Stimulated activated CD8-positive, alpha-beta memory T cell treated with anti-CD3 and anti-CD28 coated beads, Interleukin-7, amount 100 ng/mL, for 1 hour (primary cell): ENCODE data around the gene STUM.
A peak's percentile ranks its signal among the peaks of the same experiment; 100 is the strongest.
"Not testable (repeated sequence)": the region's sequence is repeated elsewhere in the genome, so short reads cannot be mapped to it uniquely, and the experiment has no call there.

Source experiments
- DNase-seq, 2 donors: peaks; one replicate each; pipeline ENCODE4 v3.0.0-alpha.2; 2020; ENCODE audit warnings: low read depth in 2 of 2

Gene STUM

DNA sequence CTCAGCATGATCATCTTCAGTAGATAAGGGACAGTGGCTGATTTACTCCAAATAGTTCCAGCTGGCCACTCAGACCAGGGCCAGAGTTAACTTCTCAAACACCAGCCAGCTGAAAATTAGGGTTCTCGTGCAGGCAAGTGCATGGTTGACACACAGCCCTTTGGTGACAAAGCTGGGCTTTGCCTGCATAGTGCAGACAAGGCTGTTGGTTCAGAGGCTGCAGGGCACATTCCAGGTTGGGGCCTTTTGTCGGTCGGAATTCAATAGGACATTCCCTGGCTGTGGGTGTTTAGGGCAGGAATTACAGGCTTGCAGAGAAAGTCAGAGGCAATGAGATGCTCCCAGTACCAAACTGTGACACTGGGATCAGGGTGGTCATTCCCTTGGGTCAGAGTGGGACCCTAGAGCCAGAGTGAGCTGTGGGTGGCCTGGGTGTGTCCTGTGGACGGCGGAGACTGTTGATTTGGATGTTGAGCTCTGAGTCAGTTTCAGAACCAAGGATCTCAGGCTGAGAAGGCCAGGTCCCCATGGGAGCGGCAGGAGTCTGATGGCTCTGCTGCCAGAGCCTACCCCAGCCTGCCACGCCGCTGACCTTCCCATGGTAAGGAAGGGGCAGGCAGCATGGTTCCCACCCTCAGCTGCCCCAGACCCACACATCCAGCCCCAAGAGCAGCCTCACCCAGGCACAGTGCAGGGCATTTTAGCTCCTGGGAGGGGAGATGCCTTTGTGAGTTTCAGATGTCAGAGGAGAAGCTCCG, 56.2 kb downstream of the STUM start:
- DNase-seq: no peak

DNA sequence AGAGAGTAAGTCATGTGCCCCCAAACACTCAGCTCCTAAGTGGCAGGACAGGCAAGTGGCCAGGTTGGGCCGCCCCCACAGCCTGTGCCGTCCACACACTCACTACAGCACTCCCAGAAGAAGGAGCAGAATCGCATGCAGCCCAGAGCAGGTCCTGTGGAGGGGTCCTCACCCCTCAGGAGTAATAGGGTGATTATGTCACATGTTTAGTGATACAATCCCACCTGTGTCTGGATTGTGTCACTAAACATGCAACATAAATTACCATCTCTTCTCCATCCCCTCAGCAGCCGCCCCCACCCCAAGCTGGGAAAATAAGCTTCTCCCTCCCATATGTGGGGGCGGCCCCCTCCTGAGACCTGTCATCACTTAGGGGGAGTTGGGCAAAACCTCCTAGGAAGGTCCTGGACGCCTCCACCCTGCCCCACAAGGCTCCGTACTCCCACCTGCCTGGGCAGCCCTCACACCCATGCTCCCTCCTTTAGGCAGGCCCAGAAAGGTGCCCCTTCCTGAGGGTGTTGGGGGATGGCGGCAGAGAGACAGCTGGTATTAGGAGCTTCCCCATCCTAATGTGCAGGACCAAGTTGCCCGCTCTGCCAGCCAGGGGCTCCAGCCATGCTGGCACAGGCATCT, 56.9 kb downstream of the STUM start:
- DNase-seq: no peak

DNA sequence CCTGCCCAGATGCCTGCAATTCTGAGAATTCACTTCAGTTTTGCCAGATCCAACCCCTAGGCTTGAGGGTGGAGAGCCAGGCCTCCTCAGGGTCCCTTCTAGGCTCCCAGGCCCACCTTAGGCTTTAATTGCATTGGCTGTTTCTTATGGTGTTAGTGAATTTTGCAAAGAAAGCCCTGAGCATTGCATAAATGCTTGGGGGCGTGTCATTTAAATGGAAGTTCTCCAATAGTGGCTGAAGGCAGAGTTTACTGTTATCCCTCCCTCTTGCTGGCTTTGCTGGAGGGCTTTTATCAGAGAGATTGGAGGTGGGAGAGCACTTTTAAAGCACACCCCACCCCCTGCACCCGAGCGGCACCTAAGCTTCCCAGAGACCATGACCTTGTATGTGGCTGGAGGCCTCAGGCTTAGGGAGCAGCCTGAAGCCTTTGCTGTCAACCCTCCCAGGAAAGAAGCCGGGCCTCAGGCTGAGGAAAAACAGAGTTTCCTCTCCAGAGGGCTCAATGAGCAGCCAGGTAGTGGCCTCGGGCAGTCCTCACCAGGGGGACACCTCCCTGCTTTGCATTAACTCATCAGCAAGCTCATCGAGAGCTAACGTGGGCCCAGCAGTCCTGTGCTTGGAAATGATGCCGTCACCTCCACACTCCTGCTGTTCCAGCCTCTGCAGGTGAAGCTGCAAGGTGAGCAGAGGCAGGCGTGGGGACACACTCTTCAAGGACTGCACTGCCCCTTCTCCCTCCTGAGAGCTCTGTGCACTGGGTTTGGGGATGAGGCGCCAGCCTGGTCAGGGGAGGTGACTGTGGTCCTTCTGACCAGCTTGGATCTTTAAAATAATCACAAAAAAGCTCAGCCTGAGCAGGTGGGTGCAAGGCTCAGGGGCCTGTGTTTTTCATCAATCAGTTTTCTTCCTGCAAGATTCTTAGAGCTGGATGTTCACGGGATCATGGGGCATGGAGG, 58.0 kb downstream of the STUM start:
- no peak for DNase-seq

DNA sequence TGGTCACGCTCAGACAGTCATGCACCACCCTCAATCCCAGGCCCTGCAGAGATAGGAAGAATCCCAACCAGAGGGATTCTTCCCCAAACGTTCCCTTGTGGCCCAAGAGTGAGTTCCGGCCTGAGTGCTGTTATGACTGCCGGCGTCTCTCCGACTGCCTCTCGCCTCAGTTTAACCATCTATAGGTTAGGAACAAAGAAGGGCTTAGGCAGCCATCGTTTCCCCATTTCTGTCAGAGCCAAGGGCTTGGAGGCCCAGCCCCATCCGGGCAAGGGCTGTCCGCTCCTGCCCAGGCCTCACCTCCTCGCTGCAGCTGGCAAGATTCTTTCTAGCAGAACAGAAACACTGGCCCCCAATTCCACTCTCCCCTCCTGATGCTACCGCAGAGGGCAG, 58.7 kb downstream of the STUM start:
- DNase-seq: no peak

DNA sequence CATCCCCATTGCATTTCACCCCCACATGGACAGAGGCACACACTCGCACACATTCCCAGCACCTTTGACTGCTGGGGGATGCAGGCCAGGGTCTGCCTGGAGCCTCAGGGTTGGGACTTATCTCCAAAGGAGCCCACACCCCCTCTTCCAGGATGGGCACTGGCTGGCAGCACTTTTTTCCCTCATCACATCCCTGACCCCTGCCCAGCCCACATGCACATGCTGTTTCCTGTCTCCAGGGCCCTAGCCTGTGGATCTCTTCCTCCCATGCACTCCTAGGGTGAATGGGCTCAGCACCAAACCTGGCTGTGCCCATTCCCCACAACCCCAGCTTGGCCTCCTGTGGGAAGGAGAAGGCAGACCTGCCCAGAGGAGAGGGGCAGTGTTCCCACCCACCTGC, 59.3 kb downstream of the STUM start:
- no peak for DNase-seq

DNA sequence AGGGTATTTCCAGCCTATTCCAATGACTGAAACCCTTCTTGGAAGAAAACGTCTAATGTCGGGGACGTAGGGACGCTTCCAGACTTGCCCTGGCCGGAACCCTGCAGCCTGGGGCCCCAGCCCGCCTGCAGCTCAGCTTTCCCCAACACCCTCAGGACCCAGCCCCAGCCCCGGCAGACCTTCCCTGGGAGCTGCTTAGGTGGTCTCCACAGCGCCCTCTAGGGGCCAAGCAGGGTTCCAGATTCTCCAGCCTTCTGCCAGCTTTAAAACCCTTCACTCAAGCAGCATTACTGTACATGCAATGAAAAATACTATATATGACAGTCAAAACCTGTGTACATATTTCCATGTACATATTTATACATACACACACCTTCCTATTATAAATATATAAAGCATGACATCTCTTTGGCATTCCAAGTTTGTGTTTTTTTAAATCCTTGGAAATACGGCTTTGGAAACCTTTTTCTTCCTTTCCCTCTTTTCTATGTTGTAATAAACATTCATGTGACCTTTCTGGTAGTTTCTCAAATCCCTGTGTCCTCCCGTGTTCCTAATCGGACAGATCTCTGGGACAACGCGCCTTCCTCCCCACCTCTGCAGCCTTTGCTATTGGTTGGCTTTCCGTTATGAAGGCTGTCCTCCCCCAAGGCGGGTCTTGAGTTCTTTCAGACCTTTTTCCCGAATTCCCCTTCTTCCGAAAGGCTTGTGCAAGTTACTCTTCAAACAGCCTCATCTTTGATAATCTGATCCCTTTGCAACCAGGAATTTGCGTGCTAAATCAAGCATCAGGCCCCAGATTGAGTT, 60.3 kb downstream of the STUM start:
- peak; percentile 27 to 43 for DNase-seq

DNA sequence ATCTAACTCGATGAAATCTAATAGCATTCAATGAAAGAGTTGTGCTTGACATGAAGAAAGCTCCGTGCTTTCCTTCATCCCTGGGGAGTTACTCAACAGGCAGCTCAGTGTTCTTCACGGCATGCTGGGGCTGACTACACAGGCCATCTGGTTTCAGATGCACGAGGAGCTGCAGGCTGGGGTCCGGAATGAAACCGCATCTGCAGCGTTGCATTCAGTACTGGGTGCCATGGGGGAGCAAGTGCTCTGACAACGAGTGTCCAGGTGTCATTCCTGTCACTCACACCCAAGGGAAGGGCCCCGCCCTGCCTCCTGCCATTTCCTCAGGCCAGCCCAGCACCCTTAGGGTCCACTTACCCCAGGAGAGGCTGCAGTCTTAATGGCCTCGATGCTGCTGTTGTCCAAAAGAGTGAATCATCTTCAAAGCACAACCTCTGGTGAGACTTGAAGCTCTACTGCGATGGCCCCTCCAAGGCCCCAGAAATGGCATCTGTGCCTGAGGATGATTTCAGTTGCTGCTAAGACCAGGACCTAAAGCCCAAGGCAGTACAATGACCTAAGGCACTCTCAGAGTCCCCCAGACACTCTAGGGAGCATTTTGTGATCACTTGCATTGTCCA, 61.4 kb downstream of the STUM start:
- no peak for DNase-seq

DNA sequence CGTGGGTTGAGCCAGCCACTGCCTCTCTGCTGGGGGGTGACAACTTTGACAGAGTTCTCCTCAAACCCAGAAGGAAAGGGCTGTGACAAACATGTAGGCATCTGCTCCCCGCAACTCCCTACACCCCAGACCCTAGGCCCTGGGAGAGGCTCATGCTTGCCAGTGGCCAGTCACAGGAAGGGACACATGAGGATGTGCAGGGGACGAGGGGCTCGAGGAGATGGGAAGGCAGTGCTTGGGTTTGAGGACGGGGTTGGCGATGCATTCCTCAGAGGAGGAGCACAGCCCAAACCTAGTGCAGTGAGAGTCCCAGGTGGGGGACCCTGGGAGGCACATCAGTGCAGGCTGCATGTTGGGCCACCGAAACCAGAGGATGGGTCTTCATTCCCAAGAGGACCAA, 62.1 kb downstream of the STUM start:
- DNase-seq: no peak

DNA sequence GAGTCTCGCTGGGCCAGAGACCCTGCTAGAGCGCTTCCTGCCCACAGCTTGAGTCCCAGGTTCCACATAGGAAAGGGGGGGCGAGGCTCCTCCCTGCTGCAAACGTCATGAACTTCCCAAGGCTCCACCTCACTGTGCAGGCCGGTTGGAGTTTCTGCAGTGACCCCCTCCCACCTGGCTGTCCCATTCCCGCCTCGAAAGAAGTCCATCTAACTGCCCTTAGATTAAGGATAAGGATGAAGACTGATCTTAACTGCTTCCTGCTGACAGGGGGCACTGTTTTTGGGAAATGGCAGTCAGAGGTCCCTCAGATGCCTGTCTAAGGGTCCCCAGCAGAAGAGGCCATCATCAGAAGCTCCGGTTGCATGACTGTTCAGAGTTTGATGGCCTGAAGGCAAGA, 62.7 kb downstream of the STUM start:
- DNase-seq: no peak

DNA sequence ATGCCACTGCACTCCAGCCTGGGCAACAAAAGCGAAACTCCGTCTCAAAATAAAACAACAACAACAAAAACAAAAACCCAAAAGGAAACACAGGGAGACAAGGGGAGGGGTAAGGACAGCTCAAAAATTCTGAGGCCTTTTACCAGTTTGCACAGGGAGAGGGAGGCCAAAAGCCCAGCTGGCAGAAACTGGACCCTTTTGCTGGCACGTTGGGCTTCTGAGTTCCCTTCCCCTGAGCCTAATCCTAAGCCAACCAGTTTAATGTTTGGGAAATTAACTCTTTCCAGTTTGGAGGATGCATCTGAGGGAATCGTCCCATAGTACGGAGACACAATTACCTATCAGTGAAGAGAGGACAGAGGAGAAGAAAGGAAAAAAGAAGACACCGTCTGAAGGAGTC, 63.4 kb downstream of the STUM start:
- not testable (repeated sequence) for DNase-seq

DNA sequence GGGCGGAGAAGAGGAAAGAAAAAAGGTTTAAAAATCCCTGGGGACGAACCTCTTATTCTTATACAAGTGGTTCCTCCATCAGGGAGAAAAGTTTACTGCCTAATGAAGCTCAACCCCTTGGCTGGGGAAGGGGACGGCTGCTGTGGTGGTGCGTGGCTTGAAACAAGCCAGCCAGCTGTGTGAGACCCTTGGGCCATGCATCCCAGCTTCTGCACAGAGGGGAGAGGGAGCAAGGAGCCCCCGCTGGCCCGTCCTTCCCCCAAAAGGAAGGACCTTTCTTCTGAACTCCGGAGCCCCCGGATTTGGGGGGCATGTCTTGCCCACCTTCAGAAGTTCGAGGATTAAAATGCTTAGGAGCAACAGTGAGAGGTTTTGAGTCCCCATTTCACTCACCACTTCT, 67.3 kb downstream of the STUM start:
- DNase-seq: no peak

DNA sequence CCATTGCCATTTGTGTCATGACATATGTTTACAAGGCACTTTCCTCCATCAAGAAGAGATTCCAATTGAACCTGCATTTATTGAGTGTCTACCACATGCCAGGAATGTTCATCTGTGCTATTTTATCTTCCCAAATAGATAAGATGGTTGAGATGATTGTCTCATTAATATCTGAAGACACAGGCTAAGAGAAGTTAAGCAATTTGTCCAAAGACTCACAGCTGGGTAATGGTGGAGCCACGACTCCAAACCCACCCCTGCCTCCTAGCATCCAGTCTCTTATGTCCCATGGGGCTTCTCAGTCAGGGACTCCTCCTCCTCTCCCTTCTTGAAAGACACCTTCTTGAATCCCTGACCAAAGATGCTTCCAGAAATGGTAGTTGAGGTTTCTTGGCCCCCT, 68.1 kb downstream of the STUM start:
- no peak for DNase-seq

DNA sequence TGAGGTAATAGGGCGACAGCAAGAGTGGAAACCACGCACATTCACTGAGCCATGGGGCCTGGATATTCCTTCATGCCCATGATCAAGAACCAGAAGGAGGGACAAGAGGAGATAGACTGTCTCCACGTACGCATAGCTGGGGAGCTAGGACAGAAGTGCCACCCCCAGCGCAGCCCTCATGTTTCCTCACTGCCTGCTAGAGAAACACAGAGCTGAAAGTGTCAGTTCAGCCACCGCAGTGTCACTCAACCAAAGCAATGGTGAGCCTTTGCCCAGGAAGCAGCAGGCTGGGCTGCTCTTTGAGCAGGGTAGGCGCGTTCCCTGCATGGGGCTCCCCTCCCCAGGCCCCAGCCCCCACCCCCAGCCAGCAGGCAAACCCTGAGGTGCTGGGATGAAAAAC, 68.5 kb downstream of the STUM start:
- DNase-seq: no peak

DNA sequence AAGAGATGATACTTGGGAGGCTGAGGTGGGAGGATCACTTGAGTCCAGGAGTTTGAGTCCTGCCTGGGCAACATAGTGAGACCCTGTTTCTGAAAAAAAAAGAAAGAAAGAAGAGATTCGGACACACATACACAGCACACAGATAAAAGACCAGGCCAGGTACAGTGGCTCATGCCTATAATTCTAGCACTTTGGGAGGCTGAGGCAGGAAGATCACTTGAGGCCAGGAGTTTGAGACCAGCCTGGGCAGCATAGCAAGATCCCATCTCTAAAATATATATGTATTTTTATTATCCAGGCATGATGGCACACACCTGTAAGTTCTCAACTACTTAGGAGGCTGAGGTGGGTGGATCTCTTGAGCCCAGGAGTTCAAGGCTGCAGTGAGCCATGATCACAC, 69.2 kb downstream of the STUM start:
- DNase-seq: not testable (repeated sequence)

DNA sequence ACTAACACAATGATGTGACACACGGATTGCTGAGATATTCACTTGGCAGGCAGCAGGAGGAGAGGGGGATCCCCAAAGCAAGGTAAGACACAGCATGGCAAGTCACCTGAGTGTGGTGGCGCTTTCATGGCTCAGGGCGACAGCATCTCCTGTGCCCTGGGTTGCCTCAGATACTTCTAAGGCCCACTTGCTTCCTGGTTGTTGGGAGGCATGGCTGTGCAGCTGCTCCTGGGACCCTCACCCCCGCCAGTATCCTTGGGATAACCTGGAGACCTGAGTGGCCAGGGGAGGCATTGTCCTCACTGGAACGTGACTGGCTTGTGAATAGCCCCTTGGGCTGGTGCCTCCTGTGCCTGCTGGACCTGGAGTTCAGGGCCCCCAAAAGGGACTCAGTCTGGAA, 69.8 kb downstream of the STUM start:
- no peak for DNase-seq

DNA sequence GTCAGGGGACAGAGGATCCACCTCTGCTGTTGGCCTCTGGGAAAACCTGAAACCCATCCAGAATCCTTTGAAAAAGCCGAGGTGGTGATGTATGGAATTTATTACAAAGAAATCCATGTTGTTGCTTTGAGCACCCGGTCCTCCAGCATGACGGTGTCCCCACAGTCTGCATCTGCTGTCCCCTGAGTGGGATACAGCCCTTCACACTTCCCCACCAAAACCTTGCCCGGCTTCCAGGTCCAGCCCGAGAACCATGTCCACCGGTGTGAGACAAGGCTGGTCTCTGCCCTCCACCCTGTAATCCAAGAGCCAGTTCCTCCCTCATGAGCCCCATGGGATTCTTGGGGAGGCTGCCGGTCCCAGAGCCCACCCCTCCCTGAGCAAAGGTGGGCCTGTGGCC, 70.5 kb downstream of the STUM start:
- DNase-seq: no peak

DNA sequence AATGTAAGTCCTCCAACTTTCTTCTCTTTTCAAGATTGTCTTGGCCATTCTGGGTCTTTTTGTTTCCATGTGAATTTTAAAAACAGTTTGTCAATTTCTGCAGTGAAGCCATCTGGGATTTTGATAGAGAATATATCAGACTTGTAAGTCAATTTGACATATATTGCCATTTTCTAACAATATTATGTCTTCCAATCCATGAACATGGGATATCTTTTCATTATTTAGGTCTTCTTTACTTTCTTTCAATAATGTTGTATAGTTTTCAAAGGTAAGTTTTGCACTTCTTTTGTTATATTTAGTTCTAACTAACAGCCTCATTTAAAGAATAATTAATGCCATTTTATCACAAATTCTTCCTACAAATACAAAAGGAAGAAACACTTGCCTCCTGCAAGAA, 73.4 kb downstream of the STUM start:
- no peak for DNase-seq

DNA sequence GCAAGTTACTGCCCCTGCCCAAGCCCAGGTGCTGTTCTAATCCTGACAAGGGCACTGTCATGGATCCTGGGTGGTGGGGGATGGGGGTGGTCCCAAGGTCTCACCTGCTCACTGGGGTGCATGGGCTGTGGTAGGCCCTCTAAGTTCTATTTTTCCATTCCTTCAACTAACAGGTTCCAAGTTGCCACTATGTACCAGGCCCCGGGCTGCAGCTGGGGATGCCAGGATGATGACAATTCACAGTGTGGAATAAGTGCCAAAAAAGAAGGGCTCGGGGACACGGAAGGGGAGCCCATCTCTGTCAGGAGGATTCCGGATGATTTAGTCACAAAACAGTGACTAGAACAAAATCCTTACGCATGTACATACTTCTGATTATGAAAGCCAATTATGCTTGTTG, 76.0 kb downstream of the STUM start:
- no peak for DNase-seq

DNA sequence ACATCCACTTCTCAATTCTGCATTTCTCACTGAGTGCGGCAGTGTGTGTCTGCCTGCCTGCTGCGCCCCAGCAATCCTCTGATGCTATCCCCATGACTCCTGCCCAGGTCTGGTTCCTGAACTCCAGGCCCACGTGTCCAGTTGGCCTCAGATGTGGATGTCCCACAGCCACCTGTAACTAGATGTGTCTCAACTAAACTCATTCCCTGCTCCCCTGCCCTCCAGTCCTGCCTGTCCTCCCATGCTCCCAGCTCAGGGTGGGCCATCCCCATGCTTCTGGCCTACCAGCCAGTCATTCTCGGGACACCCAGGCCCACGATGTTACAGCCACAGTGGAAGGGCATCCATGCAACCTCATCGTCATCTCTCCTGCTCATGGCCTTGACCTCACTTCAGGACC, 76.8 kb downstream of the STUM start:
- no peak for DNase-seq

DNA sequence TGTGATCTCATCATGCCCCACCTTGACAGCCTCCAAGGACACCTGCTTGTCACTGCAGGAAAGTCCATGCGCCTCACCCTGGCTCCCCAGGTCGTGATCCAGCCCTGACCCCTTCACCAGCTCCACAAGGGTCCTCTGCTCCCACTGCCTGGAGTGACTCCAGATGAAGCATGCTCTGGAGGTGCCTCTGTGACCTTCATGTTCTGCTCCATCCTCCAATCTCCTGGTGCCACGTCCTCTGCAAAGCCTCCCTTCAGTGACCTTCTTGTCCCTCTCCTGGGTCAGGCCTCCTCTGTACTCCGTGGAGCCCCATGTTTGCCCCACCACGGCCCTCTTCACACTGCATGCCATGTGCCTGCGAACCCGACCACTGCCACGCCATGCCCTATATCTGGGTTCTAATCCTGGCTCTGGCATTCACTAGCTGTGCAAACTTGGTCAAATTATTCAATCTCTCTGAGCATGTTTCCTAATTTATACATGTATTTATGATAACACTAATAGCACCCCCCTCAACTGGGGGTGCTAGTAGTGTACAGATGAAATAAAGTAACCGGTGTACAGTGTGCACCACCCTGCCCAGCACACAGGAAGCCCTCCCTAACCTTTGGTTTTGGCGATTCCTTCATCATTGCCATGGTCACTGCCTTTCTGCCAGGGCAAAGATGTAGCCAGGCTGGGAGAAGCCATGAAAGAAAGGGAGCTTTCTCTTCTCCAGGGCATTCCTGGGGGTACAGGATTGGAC, 77.4 kb downstream of the STUM start:
- DNase-seq: no peak

DNA sequence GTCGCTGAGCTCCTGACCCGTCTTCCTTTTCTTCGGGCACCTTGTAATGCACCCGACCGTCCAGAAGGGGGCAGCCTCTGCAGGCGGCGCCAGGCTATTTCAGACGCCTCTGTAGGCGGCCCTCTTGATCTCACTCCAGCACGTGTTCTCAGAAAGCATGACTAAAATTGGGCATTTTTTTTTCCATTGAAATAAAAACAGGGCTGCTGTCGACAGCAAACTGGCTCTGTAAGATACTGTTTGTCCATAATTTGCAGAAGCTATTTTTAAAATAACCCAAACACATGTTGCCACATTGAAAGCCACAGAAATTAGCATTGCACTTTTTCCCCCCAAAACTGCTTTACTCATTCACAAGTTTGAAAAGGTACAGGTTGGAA, 78.0 kb downstream of the STUM start:
- DNase-seq: peak; percentile 60
